Measurements from ENCODE around the gene FGFBP1.

GRCh38 chr4:15890246-15890829 lies 48.2 kb downstream of the FGFBP1 start:
- no peak for TF ChIP-seq E2F8 (IDR thresholded peaks at IDR 0.05; ENCODE audit: low read depth, partially characterized antibody)
- no peak for TF ChIP-seq MCM3 (IDR thresholded peaks at IDR 0.05)
- TF ChIP-seq FOXK1 (CRISPR knock-in tag; IDR thresholded peaks at IDR 0.05; ENCODE audit: borderline replicate concordance) = no peak
- TF ChIP-seq NCOA1 (IDR thresholded peaks at IDR 0.05; ENCODE audit: low read depth) = no peak
